Urinary bladder (tissue), 4 donors: ENCODE measurements around the gene IL17RC. TPM values are rescaled to one million over a fixed set of nuclear protein-coding genes. Genes with fewer than 3 reads are reported as not detected.
"Not testable (repeated sequence)": the region's sequence is repeated elsewhere in the genome, so short reads cannot be mapped to it uniquely, and the experiment has no call there.

Source experiments
- DNase-seq: peaks from one replicate; pipeline ENCODE4 v3.0.0-alpha.2; 2015; ENCODE audit errors: extremely low spot score
- H3K27ac ChIP-seq: one replicate; pipeline ENCODE4 v1.5.1; 2013; ENCODE audit warnings: low read depth, mild to moderate bottlenecking, moderate library complexity
- H3K36me3 ChIP-seq: one replicate; pipeline ENCODE4 v1.6.1; 2013; ENCODE audit warnings: mild to moderate bottlenecking, moderate library complexity; ENCODE audit not compliant: insufficient read depth
- H3K4me1 ChIP-seq: one replicate; pipeline ENCODE4 v1.6.1; 2013; ENCODE audit warnings: mild to moderate bottlenecking, moderate library complexity; ENCODE audit not compliant: insufficient read depth
- H3K4me3 ChIP-seq: one replicate; pipeline ENCODE4 v1.5.1; 2013; ENCODE audit warnings: low read depth, low read length
- WGBS: extraction: QIAGEN DNeasy Blood & Tissue Kit; methylation state at CpG from one replicate; pipeline ENCODE4 v1.1.7; 2013; 5-methylcytosine and 5-hydroxymethylcytosine counted together
- polyA plus RNA-seq: library from polyadenylated mRNA; stranded (reverse); fragments of 200-250 nt; gene quantifications from one replicate; pipeline ENCODE4 v1.2.3, GENCODE V29; 2013
- total RNA-seq: library from RNA; depleted of rRNA; stranded (reverse); fragments of >200 nt; gene quantifications from one replicate; pipeline ENCODE4 v1.2.3, GENCODE V29; 2014
- donor health status: healthy with polysubstance abuse.
- donor health status: healthy.

Gene IL17RC
- total and polyA plus RNA-seq, 2 donors, result 24.7 to 72.5 TPM

GRCh38 chr3:9884555-9885165 lies 32.2 kb upstream of the IL17RC start:
- no peak for DNase-seq
- WGBS, result 49% methylated on average over 11 of the region's 11 CpGs
- Histone ChIP-seq H3K27ac (no peak overlapping the region), H3K4me3 (no peak overlapping the region), H3K36me3 (no peaks in the 10 kb centered on the region), H3K4me1 (no peaks in the 10 kb centered on the region)

GRCh38 chr3:9886328-9886727 lies 30.6 kb upstream of the IL17RC start:
- H3K4me3 ChIP-seq, result no peak overlapping the region
- no peaks in the 10 kb centered on the region for H3K4me1 ChIP-seq
- H3K27ac ChIP-seq, result no peak overlapping the region
- no peak for DNase-seq
- no peaks in the 10 kb centered on the region for H3K36me3 ChIP-seq

GRCh38 chr3:9887480-9887879 lies 29.4 kb upstream of the IL17RC start:
- H3K36me3 ChIP-seq, result no peaks in the 10 kb centered on the region
- H3K27ac ChIP-seq, result no peak overlapping the region
- no peak for DNase-seq
- H3K4me1 ChIP-seq, result no peaks in the 10 kb centered on the region
- WGBS, result 90% methylated on average over 5 of the region's 5 CpGs
- no peak overlapping the region for H3K4me3 ChIP-seq

GRCh38 chr3:9888540-9888939 lies 28.4 kb upstream of the IL17RC start:
- DNase-seq, result no peak
- WGBS, result 92% methylated on average over 3 of the region's 3 CpGs
- H3K4me1 ChIP-seq, result no peaks in the 10 kb centered on the region
- H3K27ac ChIP-seq, result no peak overlapping the region
- H3K36me3 ChIP-seq, result no peaks in the 10 kb centered on the region
- no peak overlapping the region for H3K4me3 ChIP-seq

GRCh38 chr3:9889405-9889804 lies 27.5 kb upstream of the IL17RC start:
- DNase-seq, result no peak
- WGBS, result 77% methylated on average over 5 of the region's 5 CpGs
- Histone ChIP-seq H3K36me3 (no peaks in the 10 kb centered on the region), H3K4me1 (no peaks in the 10 kb centered on the region), H3K4me3 (no peak overlapping the region), H3K27ac (no peak overlapping the region)

- peak within 1 kb of the TSS; percentile 99 for H3K27ac ChIP-seq
- no peaks in the 10 kb centered on the region for H3K36me3 ChIP-seq
- peak within 1 kb of the TSS; percentile 71 for H3K4me3 ChIP-seq
- peak; percentile 82 for DNase-seq
- under 1% methylated on average over 62 of the region's 62 CpGs for WGBS
- H3K4me1 ChIP-seq, result no peaks in the 10 kb centered on the region
Observed at GRCh38 chr3:9890249-9891071, 26.4 kb upstream of the IL17RC start, which contains the start of gene JAGN1. Gene JAGN1 (plus strand): TSS chr3:9890610. CDS start chr3:9890723, 113 bp downstream.

- peak overlapping the region; percentile 99 for H3K27ac ChIP-seq
- no peak for DNase-seq
- H3K4me3 ChIP-seq, result peak overlapping the region; percentile 71
- WGBS, result 9% methylated on average over 12 of the region's 12 CpGs
- H3K36me3 ChIP-seq, result no peaks in the 10 kb centered on the region
- no peaks in the 10 kb centered on the region for H3K4me1 ChIP-seq
Observed at GRCh38 chr3:9891072-9891622, 25.8 kb upstream of the IL17RC start.

- DNase-seq, result no peak
- no peaks in the 10 kb centered on the region for H3K36me3 ChIP-seq
- WGBS, result 90% methylated on average over 1 of the region's 1 CpG
- no peak overlapping the region for H3K4me3 ChIP-seq
- no peak overlapping the region for H3K27ac ChIP-seq
- H3K4me1 ChIP-seq, result no peaks in the 10 kb centered on the region
Observed at GRCh38 chr3:9893739-9894138, 23.2 kb upstream of the IL17RC start.

GRCh38 chr3:9895715-9896114 lies 21.2 kb upstream of the IL17RC start:
- not testable (repeated sequence) for H3K4me1 ChIP-seq, H3K36me3 ChIP-seq, H3K4me3 ChIP-seq, H3K27ac ChIP-seq, DNase-seq
- WGBS, result 87% methylated on average over 3 of the region's 3 CpGs

- WGBS, result 94% methylated on average over 10 of the region's 10 CpGs
- not testable (repeated sequence) for H3K27ac ChIP-seq, H3K4me1 ChIP-seq, DNase-seq, H3K36me3 ChIP-seq, H3K4me3 ChIP-seq
Observed at GRCh38 chr3:9896755-9897407, 20.0 kb upstream of the IL17RC start.

- 63% methylated on average over 4 of the region's 4 CpGs for WGBS
- H3K27ac ChIP-seq, result no peak overlapping the region
- H3K36me3 ChIP-seq, result no peaks in the 10 kb centered on the region
- no peak overlapping the region for H3K4me3 ChIP-seq
- no peak for DNase-seq
- H3K4me1 ChIP-seq, result no peaks in the 10 kb centered on the region
Observed at GRCh38 chr3:9897408-9898372, 19.2 kb upstream of the IL17RC start.

GRCh38 chr3:9898467-9899241 lies 18.2 kb upstream of the IL17RC start:
- no peak overlapping the region for H3K4me3 ChIP-seq
- WGBS, result 60% methylated on average over 8 of the region's 8 CpGs
- H3K4me1 ChIP-seq, result no peaks in the 10 kb centered on the region
- no peaks in the 10 kb centered on the region for H3K36me3 ChIP-seq
- no peak overlapping the region for H3K27ac ChIP-seq
- DNase-seq, result no peak
